LNCaP clone FGC (cell line): ENCODE measurements around the gene OOSP1.

Experiments
- DNase-seq: peaks from one replicate; pipeline ENCODE4 v3.0.0-alpha.2; 2011; ENCODE audit warnings: low read depth
- H3K4me3 ChIP-seq: 2 replicates; pipeline ENCODE4 v1.5.1; 2011; ENCODE audit warnings: mild to moderate bottlenecking, low read depth, low read length, control low read depth
- TF ChIP-seq, protein P1 (sequence below): IDR thresholded peaks from 2 replicates; pipeline ENCODE4 v1.5.1; 2012; ENCODE audit warnings: mild to moderate bottlenecking; ENCODE audit not compliant: control insufficient read depth, insufficient read depth; ENCODE audit errors: extremely low read depth

OOSP1 gene

DNA sequence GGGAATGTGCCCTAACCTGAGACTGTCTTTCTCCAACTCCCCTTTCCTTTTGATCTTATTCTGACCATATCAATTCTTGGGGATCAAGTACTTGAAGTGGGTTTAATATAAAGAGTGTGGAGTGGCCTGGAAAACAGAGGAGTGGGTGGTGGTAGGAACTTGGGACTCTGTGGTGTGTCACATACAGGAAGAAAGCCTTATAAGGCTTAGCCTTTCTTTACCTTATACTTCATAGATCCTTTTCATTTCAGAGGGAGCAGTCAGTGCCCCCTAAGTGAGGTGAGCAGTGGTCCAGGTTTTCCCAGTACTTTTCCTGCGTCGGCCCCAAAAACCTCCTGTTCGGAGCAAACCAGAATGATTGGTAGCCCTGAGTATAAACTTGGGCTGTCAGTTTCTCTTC, 486 bp downstream of the OOSP1 start:
- no peak overlapping the region for H3K4me3 ChIP-seq
- no peak for DNase-seq
- TF ChIP-seq, protein P1, sequence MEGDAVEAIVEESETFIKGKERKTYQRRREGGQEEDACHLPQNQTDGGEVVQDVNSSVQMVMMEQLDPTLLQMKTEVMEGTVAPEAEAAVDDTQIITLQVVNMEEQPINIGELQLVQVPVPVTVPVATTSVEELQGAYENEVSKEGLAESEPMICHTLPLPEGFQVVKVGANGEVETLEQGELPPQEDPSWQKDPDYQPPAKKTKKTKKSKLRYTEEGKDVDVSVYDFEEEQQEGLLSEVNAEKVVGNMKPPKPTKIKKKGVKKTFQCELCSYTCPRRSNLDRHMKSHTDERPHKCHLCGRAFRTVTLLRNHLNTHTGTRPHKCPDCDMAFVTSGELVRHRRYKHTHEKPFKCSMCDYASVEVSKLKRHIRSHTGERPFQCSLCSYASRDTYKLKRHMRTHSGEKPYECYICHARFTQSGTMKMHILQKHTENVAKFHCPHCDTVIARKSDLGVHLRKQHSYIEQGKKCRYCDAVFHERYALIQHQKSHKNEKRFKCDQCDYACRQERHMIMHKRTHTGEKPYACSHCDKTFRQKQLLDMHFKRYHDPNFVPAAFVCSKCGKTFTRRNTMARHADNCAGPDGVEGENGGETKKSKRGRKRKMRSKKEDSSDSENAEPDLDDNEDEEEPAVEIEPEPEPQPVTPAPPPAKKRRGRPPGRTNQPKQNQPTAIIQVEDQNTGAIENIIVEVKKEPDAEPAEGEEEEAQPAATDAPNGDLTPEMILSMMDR: no peak

- TF ChIP-seq, protein P1: no peak
- H3K4me3 ChIP-seq: no peak overlapping the region
- no peak for DNase-seq
Observed at GRCh38 chr11:59939482-59939881, 1.2 kb downstream of the OOSP1 start.

DNA sequence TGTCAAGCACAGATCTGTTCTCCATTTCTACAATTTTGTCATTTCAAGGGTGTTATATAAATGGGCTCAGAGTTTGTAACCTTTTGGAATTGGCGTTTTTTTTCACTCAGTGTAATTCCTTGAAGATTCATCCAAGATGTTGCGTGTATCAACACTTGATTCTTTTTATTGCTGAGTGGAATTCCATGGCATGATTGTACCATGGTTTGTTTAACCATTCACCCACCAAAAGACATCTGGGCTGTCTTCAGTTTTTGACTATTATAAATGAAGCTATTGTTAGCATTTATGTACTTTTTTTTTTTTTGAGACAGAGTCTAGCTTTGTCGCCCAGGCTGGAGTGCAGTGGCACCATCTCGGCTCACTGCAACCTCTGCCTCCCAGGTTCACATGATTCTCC, 2.9 kb downstream of the OOSP1 start:
- H3K4me3 ChIP-seq: no peak overlapping the region
- TF ChIP-seq, protein P1: no peak

GRCh38 chr11:59943997-59944714, 5.9 kb downstream of the OOSP1 start:
- H3K4me3 ChIP-seq: no peak overlapping the region
- no peak for DNase-seq
- TF ChIP-seq, protein P1: no peak

More for the DNA sequence above, 2.9 kb downstream of the OOSP1 start:
- no peak for DNase-seq

GRCh38 chr11:59944720-59945119, 6.5 kb downstream of the OOSP1 start:
- H3K4me3 ChIP-seq: no peak overlapping the region
- no peak for DNase-seq

DNA sequence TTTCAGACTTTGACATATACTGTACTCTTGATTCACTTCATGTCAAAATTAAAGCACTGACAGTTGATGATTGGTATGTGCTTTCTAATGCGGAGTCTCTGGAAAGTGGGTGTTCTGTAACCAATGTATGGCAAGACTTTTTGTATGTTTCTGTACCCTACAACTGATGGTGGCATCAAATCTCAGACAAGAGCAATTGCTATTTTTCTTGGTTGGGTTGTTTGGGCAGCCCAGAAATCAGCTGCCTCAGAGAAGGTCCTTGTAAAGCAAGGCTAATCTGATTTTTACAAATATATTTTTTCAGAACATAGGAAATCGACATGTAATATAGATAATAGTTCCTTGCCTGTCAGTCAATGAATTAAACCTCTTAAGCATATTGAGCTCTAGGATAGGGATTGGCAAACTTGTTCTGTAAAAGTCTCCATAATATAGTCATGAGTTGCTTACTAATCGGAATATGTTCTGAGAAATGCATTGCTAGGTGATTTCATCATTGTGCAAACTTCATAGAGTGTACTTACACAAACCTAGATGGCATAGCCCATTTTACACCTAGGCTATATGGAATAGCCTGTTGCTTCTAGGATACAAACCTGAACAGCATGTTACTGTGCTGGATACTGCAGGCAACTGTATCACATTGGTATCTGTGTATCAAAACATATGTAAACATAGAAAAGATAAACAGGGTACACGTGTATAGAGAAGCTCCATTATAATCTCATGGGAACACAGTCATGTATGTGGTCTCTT, 15.4 kb downstream of the OOSP1 start:
- TF ChIP-seq, protein P1: no peak
- H3K4me3 ChIP-seq: no peak overlapping the region
- no peak for DNase-seq

More at GRCh38 chr11:59944720-59945119, 6.5 kb downstream of the OOSP1 start:
- TF ChIP-seq, protein P1: no peak
